ENCODE measurements around the gene HSP90AA1.
"Not testable (repeated sequence)": the region's sequence is repeated elsewhere in the genome, so short reads cannot be mapped to it uniquely, and the experiment has no call there.

The HSP90AA1 gene

DNA sequence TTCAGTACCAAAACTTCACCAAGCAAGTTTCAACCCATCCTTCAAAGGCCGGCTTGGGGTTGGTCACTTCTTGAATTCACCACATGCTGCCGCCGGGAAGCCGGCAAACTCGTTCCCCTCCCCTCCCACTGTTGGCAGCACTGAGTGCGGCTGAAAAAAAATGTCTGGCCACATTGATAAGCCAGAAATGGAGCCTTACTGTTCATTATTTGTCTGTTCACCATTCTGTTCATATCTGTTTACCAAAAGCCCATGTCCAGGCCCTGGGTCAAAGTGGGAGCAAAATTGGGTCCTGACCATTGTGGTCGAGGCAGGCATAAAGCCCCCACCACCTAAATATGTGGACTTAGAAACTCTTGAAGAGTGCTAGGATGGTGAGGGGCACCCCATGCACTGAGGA lies 7.3 kb upstream of the HSP90AA1 start:
- DNase-seq (ENCODE audit: low spot score) = no peak

DNA sequence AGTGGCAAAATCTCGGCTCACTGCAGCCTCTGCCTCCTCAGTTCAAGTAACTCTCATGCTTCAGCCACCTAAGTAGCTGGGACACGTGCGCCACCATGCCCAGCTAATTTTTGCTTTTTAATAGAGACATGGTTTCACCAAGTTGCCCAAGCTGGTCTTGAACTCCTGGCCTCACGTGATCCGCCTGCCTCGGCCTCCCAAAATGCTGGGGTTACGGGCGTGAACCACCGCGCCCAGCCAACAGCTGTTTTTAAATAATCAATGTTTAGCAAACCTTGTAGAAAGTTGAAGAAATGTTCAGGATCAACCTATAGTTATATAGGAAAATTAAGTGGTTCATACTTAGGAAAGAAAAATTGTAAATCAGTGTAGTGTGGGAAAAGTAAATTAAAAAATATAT lies 6.0 kb upstream of the HSP90AA1 start:
- no peak for DNase-seq (ENCODE audit: low spot score)

DNA sequence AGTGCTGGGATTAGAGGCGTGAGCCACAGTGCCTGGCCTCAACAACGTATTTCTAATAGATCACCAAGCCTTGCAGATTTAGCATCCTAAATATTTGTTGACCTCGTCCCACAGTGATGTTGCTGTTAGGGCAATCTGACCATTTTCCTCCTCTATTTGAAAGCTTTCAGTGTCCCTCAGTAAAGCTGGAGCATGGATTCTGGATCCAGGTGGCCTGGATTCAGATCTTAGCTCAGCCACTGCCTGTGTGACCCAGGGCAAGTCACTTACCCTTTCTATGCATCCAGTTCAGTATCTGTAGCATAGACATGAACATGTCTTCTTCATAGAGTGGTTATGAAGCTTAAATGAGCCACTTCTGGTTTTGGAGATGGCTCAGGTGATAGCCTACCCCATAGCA lies 3.9 kb upstream of the HSP90AA1 start:
- DNase-seq (ENCODE audit: low spot score) = no peak

DNA sequence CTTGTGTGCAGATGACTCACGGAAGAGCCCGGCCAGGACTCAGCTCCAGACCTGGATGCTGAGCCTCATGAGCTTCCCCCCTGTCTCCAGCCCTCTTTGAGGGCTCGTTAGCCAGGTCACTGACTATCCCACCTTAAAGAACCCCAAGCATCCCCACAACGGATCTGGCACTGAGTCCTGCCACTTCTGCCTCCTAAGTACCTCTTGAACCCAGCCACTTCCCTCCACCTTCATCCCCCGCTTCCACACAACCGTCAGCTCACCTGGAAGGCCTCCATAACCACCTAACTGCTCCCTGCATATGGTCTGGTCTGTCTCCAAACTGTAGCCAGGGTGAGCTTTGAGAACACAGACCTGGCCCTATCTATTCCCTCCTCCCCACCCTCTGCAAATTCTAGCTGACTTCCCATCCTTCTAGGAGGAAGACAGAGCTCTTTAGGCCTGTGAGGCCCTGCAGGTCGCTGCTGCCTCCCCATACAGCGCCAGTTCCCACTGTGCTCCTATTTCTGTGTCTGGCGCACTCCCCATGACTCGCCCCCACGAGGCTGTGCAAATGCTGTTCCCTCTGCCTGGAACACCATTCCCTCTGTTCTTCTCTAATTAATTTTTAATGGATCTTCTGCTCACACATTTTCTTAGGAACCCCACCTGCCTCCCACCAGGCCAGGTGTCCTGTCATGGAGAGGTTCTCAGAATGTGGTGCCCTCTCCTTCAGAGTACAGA lies 2.9 kb upstream of the HSP90AA1 start:
- DNase-seq (ENCODE audit: low spot score) = no peak

DNA sequence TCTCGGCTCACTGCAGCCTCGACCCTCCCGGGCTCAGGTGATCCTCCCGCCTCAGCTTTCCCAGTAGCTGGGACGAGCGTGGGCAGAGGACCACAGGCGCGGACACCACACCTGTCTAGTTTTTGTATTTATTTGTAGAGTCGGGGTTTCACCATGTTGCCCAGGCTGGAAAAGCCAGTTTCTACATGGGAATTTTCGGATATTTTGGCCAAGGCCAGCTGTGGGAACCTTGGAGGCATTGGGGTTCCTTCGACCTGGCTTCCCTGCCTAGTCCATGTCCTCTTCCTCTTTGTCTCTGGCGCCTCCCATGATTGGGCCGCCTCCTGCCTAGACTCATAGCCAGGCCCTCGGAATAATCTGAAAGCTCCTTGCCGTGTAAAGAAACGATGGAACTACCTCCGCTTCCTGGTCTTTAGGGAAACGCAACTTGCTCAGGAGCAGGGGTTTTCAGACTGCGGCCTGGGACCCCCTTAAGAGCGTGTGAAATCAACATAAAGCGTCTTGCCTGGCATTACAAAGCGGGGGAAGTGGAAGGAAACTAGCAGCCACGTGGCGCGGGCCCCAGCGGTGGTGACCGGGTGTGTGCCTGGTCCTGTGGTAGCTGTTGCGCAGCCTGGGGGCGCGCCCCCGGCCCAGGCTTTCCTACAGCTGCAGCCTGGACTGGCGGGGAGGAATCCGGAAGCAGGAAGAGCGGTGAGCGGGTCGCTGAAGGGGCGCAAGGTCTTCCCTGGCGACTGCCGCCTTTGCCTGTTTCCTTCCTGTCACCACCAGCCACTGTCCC lies 1.4 kb upstream of the HSP90AA1 start:
- peak; percentile 78 for DNase-seq (ENCODE audit: low spot score)

DNA sequence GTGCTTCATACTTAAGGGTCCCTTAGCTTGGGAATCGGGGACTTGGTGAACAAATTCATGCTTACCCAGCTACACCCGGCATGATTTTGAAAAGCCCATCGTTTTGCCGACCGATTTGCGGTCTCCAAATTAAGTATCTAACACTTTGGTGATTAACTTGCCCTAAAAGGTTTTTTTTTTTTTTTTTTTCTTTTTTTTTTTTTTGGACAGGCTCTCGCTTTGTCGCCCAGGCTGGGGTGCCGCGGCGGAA lies 843 bp upstream of the HSP90AA1 start:
- no peak for DNase-seq (ENCODE audit: low spot score)

DNA sequence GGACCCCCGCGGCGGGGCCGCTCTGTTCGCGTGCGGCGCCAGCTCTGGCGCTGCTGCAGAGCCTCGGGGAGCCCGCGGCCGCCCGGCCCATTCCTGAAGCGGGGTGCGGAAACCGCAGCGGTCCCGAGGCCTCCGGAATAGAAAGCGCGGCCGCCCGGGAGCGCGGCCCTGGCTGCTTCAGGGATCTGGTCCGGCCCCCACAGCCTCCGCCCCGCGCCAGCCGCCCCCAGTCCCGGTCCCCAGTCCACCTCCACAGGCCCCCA lies 204 bp downstream of the HSP90AA1 start:
- no peak for DNase-seq (ENCODE audit: low spot score)

DNA sequence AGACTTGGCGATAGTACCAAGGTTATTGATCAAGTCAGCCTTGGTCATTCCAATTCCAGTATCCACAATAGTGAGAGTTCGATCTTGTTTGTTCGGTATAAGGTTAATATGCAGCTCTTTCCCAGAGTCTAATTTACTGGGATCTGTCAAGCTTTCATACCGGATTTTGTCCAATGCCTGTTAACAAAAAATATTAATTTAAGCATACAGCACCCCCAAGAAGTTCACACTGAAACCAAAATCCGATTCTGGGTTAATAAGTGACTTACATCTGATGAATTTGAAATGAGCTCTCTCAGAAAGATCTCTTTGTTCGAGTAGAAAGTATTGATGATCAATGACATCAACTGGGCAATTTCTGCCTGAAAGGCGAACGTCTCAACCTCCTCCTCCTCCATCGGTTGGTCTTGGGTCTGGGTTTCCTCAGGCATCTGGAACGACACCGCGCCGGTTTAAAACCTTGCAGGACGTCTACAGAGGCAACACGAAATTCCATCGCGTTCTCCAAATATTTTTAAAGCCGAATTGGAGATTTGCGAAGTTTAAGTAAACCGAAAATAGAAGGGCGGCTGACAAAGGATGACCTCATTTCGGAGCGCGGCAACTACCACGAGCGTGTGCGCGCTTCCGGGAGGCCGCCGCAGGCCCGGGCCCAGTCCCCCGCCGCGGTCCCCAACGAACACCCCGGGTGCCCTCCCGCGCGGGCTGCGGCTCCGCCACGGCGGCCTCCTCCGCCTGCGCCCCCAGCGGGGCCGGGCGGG lies 716 bp downstream of the HSP90AA1 start:
- DNase-seq (ENCODE audit: low spot score) = no peak

DNA sequence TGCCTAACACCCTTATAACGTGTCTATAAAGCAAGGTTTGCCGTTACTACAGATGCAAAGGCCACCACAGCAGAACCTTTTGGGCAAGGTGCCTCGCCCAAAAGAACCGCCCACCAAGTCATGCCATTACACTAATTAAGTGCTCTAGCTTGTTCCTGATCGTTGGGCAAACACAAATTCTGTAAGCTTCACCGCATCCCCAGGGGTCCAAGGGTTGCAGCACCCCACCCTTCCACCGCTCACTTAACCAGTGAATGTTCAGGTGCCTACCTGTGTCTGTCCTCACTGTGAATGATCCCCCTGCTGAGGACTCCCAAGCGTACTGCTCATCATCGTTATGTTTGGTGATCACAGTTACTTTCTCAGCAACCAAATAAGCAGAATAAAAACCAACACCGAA lies 1.4 kb downstream of the HSP90AA1 start:
- DNase-seq (ENCODE audit: low spot score) = no peak

DNA sequence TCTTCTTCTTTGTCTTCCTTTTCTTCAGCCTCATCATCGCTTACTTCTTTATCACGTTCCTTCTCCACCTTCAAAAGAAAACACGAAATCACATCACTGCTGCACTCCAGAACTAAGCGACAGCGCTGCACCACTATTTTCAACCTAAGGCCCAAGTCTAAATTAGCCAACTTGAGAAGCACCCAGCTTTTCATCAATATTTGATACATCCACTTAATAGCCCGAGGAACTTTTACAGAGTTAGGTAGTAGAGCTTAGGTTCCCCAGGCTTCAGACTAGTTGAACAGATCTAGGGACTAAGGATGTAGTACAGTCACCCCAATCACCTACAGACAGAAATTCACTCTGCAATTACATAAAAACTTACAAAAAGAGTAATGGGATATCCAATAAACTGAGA lies 1.9 kb downstream of the HSP90AA1 start:
- DNase-seq (ENCODE audit: low spot score) = no peak

DNA sequence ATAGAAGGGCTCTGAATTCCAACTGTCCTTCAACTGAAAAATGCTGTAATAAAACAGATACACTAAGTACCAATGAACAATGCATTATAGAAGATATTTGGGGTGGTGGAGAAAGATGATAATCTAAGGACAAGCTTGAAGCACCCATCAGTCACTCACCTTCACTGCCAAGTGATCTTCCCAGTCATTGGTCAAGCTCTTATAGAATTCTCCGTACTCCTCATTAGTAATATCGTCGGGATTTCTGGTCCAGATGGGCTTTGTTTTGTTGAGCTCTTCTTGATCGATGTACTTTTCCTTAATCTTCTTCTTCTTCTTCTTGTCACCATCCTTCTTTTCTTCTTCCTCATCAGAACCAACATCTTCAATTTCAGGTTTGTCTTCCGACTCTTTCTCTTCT lies 2.3 kb downstream of the HSP90AA1 start:
- DNase-seq (ENCODE audit: low spot score) = not testable (repeated sequence)

DNA sequence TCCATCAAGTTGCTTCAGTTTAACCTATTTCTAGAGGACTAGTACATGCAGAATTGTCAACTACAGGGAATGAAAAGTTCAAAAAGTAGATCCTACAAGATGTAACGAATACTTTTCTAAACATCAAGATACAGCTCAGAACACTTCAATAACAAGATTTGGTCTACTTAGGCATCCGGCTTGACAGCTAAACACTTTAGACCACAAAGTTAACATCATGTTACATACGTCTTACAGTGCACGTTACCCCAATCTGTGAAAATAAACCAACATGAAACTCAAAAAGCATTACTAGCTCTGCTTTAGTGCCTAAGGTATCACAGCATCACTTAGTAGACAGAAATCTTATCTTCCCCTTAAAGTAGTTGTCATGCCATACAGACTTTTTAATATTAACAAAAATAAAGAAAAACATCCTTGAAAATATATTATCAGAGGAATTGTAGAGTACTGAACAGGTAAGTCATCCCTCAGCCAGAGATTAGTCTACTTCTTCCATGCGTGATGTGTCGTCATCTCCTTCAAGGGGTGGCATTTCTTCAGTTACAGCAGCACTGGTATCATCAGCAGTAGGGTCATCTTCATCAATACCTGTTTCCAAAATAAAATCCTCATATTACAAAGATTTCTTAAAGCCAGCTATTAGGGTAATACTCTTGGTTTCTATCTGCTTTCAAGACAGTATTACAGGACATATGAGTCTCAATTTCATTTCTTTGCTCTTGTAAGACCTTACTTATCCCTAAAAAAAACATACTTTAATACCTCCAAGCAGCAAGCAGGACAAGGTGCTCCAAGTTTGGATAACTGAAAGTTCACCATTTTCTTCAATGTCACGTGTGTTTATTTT lies 5.4 kb downstream of the HSP90AA1 start:
- no peak for DNase-seq (ENCODE audit: low spot score)

DNA sequence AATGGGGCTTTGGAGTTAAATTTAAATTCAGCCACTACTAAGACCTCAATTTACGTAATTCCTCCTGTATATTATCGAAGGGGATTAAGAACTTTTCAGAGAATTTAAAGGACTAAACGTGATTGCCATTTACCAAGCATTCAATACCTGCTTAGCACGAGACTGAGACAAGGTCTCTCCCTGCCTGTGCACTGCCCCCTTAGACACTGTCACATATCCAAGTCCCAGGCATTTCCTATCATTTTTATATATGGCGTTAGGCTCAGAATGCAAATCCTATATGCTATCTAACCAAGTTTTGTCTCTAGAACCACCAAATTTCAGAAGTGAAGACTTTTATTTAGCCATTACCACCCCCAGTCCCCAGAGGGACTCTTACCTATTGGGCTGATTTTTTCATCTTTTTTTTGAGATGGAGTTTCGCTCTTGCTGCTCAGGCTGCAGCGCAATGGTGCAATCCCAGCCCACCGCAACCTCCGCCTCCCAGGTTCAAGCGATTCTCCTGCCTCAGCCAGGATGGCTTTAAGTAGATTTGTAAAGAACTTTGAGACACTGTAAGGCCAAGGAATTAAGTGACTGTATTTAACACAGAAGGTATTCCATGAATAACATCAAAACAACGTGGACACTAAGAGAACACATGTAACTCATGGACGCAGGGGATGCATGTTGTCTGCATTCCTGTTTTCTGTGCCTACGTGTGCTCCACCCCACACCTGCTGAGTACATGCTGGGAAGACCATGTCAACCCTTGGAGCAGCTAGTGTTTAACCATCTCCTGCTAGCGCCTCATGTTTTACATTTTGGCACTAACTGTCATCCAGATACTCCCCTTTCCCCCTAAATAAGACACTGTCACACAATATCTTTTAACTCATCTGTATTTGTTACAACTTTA lies 6.4 kb downstream of the HSP90AA1 start:
- DNase-seq (ENCODE audit: low spot score) = no peak

DNA sequence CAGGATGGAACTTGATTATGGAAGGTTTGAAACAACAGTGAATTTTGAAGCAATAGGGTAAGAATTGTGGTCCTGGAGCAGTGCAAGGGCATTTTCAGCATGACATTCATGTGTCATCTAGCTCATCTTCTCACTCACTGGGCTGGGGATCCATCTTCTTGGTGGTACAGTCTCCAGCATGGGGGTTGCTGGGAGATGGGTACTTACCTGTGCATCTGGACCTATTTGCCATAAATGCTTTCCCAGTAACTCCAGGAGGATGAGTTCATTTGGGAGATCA lies 7.2 kb downstream of the HSP90AA1 start:
- no peak for DNase-seq (ENCODE audit: low spot score)

DNA sequence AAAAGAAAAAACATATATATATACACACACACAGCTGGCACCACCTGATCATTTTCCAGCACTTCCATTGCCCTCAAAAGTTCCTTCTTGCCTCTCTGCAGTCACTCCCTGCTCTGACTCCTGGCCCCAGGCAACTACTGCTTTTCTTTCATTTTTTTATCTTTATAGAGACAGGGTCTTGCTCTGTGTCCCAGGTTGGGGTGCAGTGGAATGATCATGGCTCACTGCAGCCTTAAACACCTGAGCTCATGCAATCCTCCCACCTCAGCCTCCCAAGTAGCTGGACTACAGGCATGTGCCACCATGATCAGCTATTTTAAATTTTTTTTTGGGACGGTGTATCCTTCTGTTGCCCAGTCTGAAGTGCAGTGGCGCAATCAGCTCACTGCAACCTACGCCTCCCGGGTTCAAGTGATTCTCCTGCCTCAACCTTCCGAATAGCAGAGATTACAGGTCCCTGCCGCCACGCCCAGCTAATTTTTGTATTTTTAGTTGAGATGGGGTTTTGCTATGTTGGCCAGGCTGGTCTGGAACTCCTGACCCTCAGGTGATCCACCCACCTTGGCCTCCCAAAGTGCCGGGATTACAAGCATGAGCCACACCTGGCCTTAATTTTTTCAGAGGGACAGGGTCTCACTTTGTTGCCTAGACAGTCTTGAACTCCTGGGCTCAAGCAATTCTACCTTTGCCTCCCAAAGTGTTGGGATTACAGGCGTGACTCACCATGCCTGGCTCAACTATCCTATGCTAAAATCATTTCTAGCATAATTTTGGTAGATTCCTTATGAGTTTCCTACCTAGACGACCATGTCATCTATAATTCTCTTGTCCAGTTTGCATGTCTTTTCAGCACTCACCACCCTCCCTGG lies 7.8 kb downstream of the HSP90AA1 start:
- DNase-seq (ENCODE audit: low spot score) = no peak

DNA sequence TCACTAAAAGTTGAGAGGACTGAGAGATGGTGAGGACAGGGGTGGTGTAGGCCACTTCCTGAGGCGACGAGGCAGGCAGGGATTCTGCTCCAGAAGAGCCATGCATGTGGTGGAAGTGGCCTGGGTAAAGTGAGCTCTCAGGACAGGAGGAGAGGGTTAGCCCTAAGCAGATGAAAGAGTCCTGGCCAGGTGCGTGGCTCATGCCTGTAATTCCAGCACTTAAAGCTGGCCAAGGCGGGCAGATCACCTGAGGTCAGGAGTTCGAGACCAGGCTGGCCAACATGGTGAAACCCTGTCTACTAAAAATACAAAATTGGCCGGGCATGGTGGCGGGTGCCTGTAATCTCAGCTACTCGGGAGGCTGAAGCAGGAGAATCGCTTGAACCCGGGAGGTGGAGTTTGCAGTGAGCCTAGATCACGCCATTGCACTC lies 8.5 kb downstream of the HSP90AA1 start:
- not testable (repeated sequence) for DNase-seq (ENCODE audit: low spot score)

DNA sequence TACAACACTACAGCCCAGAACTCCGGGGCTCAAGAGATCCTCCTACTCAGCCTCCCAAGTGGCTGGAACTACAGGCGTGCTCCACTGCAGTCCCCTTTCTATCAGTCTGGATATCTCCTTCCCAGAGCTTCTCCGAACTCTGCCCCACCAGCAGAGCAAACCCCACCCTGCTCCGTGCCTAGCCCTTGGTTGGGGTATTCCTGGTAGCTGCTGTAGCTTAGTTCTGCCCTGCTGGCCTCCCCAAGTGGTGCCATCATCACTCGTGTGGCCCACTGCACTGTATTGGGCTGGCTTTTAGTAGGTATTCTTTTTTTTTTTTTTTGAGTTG lies 9.5 kb downstream of the HSP90AA1 start:
- no peak for DNase-seq (ENCODE audit: low spot score)

DNA sequence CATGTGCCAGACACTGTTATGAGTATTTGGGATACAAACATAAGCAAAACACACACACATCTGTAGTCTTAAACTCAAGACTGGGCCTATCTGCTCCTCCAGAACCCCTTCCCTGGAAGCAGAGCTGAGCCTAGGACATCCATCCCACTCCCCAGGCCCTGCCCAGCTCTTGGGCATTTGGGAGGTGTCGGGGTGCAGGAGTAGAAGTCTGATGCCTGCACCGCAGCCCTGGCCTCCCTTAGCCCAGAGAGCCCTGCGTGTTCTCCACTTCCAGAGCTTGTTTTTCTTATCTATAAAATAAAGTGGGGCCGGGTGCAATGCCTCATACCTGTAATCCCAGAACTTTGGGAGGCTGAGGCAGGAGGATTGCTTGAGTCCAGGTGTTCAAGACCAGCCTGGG lies 11.7 kb downstream of the HSP90AA1 start:
- DNase-seq (ENCODE audit: low spot score) = no peak

DNA sequence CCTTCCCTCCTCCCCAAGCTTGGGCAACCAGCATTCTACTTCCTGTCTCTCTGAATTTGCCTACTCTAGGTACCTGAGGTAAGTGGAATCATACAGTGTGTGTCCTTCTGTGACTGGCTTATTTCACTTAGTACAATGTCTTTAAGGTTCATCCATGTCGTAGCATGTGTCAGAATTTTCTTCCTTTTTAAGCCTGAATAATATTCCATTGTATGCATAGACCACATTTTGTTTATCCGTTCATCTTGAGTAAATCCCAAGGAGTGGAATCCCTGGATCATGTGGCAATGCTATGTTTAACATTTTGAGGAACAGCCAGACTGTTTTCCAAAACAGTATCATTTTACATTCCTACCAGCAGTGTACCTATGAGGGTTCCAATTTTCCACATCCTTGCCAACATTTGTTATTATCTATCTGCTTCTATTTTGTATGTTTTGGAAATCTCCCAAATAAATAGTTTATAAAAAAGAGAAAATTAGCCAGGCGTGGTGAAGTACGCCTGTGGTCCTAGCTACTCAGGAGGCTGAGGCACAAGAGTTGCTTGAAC lies 12.4 kb downstream of the HSP90AA1 start:
- no peak for DNase-seq (ENCODE audit: low spot score)

DNA sequence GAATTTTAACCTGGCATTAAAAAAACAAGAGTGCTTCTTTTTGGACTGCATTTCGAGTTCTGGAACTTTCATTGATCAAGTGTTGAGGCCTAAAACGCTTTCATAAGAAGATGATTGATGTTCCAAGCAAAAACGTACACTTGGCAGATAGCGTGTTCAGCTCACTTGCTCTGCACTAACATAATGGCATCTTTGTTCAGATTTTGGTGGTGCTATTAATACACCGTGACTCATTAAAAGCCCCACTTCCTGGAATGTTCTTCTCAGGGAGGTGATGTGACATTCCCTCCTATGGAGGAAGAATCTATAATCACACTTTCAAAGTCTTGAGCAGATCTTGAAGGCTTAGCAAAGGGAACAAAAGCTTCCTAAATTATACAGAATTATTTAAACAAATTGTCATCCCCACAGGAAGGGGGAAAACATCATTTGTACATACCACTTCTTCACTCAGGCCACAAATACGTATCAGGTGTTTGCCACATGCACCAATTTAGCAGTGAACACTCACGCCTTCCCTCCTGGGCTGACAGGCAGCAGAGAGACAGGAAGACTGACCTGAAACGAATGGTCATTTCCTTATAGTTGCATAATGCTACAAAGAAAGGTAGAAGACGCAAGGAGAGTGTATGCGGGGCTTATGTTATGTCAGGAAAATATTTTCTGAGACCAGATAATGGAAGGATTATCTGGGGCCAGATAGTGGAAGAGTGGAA lies 15.4 kb downstream of the HSP90AA1 start:
- no peak for DNase-seq (ENCODE audit: low spot score)
